ENCODE measurements around the gene OCA2.

DNA sequence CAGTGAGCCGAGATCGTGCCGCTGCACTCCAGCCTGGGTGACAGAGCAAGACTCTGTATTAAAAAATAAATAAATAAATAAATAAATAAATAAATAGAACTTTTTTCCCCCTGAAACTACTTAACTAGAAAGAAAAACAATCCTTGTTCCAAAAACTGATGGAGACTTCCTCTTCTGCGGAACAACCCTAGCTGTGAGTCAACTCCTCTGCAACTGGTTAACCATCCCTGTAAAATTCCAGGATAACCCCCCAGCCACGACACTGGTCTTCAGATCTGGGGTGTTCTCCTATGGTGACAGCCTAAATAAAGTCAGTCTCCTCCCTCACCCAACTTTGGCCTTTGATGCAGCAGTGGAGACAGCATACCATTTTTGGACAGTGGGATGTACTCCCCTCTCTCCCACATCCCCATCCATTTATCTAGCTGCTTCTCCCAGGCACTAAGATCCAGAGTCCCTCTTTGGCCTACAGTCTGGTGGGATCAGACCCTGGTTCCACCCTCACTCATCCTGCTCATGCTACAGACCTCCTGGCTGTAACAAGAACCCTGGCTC is 352.6 kb downstream of the OCA2 start:
- TF ChIP-seq POLR2A (IDR thresholded peaks at IDR 0.05; ENCODE audit: insufficient read depth in 1 of 2, low read depth in 2 of 2, low read length in 2 of 2) (no peak), CEBPB (IDR thresholded peaks at IDR 0.05; ENCODE audit: borderline replicate concordance, low read depth, low read length) (no peak), SIN3A (IDR thresholded peaks at IDR 0.05; ENCODE audit: borderline replicate concordance, low read depth, low read length) (no peak), CREB1 (IDR thresholded peaks at IDR 0.05) (no peak), CREB1 (CRISPR knock-in tag; IDR thresholded peaks at IDR 0.05) (no peak), MXI1 (IDR thresholded peaks at IDR 0.05; ENCODE audit: borderline replicate concordance, low read depth, low read length) (no peak), FLYWCH1 (CRISPR knock-in tag; IDR thresholded peaks at IDR 0.05) (no peak), ZNF160 (CRISPR knock-in tag; IDR thresholded peaks at IDR 0.05) (no peak)
- TF ChIP-seq, protein P1, sequence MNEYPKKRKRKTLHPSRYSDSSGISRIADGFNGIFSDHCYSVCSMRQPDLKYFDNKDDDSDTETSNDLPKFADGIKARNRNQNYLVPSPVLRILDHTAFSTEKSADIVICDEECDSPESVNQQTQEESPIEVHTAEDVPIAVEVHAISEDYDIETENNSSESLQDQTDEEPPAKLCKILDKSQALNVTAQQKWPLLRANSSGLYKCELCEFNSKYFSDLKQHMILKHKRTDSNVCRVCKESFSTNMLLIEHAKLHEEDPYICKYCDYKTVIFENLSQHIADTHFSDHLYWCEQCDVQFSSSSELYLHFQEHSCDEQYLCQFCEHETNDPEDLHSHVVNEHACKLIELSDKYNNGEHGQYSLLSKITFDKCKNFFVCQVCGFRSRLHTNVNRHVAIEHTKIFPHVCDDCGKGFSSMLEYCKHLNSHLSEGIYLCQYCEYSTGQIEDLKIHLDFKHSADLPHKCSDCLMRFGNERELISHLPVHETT (CRISPR knock-in tag; conservative IDR thresholded peaks at IDR 0.05), result no peak
- TF ChIP-seq, protein P2, sequence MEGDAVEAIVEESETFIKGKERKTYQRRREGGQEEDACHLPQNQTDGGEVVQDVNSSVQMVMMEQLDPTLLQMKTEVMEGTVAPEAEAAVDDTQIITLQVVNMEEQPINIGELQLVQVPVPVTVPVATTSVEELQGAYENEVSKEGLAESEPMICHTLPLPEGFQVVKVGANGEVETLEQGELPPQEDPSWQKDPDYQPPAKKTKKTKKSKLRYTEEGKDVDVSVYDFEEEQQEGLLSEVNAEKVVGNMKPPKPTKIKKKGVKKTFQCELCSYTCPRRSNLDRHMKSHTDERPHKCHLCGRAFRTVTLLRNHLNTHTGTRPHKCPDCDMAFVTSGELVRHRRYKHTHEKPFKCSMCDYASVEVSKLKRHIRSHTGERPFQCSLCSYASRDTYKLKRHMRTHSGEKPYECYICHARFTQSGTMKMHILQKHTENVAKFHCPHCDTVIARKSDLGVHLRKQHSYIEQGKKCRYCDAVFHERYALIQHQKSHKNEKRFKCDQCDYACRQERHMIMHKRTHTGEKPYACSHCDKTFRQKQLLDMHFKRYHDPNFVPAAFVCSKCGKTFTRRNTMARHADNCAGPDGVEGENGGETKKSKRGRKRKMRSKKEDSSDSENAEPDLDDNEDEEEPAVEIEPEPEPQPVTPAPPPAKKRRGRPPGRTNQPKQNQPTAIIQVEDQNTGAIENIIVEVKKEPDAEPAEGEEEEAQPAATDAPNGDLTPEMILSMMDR (CRISPR knock-in tag; IDR thresholded peaks at IDR 0.05), result no peak
- TF ChIP-seq, protein P3, sequence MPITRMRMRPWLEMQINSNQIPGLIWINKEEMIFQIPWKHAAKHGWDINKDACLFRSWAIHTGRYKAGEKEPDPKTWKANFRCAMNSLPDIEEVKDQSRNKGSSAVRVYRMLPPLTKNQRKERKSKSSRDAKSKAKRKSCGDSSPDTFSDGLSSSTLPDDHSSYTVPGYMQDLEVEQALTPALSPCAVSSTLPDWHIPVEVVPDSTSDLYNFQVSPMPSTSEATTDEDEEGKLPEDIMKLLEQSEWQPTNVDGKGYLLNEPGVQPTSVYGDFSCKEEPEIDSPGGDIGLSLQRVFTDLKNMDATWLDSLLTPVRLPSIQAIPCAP (CRISPR knock-in tag; IDR thresholded peaks at IDR 0.05; ENCODE audit: low read depth), result no peak
- TF ChIP-seq, protein P4, sequence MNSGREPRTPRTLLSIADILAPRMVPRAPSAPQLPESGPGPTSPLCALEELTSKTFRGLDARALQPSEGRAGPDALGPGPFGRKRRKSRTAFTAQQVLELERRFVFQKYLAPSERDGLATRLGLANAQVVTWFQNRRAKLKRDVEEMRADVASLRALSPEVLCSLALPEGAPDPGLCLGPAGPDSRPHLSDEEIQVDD (CRISPR knock-in tag; IDR thresholded peaks at IDR 0.05; ENCODE audit: borderline replicate concordance), result no peak
- TF ChIP-seq, protein P5, sequence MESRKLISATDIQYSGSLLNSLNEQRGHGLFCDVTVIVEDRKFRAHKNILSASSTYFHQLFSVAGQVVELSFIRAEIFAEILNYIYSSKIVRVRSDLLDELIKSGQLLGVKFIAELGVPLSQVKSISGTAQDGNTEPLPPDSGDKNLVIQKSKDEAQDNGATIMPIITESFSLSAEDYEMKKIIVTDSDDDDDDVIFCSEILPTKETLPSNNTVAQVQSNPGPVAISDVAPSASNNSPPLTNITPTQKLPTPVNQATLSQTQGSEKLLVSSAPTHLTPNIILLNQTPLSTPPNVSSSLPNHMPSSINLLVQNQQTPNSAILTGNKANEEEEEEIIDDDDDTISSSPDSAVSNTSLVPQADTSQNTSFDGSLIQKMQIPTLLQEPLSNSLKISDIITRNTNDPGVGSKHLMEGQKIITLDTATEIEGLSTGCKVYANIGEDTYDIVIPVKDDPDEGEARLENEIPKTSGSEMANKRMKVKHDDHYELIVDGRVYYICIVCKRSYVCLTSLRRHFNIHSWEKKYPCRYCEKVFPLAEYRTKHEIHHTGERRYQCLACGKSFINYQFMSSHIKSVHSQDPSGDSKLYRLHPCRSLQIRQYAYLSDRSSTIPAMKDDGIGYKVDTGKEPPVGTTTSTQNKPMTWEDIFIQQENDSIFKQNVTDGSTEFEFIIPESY (CRISPR knock-in tag; IDR thresholded peaks at IDR 0.05), result no peak

All from HepG2 (cell line).